Muscle layer of colon (tissue), 2 donors: Measurements from ENCODE around the gene CPED1.
"Not testable (repeated sequence)": the region's sequence is repeated elsewhere in the genome, so short reads cannot be mapped to it uniquely, and the experiment has no call there.

Experiments used
- H3K27ac ChIP-seq: one replicate; pipeline ENCODE4 v1.7.0; 2013; ENCODE audit warnings: low read depth, mild to moderate bottlenecking, low read length, moderate library complexity
- H3K27me3 ChIP-seq, 2 donors: one replicate each; pipeline ENCODE4 v1.7.0; 2013; ENCODE audit warnings: low read length in 2 of 2, mild to moderate bottlenecking in 2 of 2; ENCODE audit not compliant: insufficient read depth in 2 of 2, control insufficient read depth in 1 of 2
- H3K36me3 ChIP-seq: one replicate; pipeline ENCODE4 v1.7.0; 2013; ENCODE audit warnings: mild to moderate bottlenecking, low read length; ENCODE audit not compliant: insufficient read depth
- H3K4me1 ChIP-seq: one replicate; pipeline ENCODE4 v1.7.0; 2013; ENCODE audit warnings: mild to moderate bottlenecking, low read length; ENCODE audit not compliant: insufficient read depth
- H3K4me3 ChIP-seq, 2 donors: one replicate each; pipeline ENCODE4 v1.7.0; 2013; ENCODE audit warnings: low read length in 2 of 2, low read depth in 1 of 2, mild to moderate bottlenecking in 1 of 2, moderate library complexity in 1 of 2
- H3K9ac ChIP-seq: one replicate; pipeline ENCODE4 v1.7.0; 2013; ENCODE audit warnings: low read length
- H3K9me3 ChIP-seq: one replicate; pipeline ENCODE4 v1.7.0; 2013; ENCODE audit warnings: mild to moderate bottlenecking, low read length
- donor health status: abdominal sarcoma.
- donor health status: Adenocarcinoma of cecum.

The CPED1 gene

GRCh38 chr7:121286742-121287734 lies 298.5 kb downstream of the CPED1 start:
- Histone ChIP-seq H3K36me3 (peaks cover 15% of the 10 kb centered on the region), H3K4me3 (no peak overlapping the region), H3K9me3 (no peaks in the 10 kb centered on the region), H3K9ac (no peak overlapping the region), H3K27ac (no peak overlapping the region), H3K4me1 (no peaks in the 10 kb centered on the region), H3K27me3 (no peaks in the 10 kb centered on the region)

GRCh38 chr7:121288894-121289293 lies 300.4 kb downstream of the CPED1 start:
- Histone ChIP-seq H3K9ac (no peak overlapping the region), H3K4me3 (no peak overlapping the region), H3K27me3 (no peaks in the 10 kb centered on the region), H3K9me3 (no peaks in the 10 kb centered on the region), H3K36me3 (peaks cover 4% of the 10 kb centered on the region), H3K4me1 (no peaks in the 10 kb centered on the region), H3K27ac (no peak overlapping the region)

- H3K27me3 ChIP-seq, H3K4me1 ChIP-seq, H3K36me3 ChIP-seq, H3K4me3 ChIP-seq, H3K9me3 ChIP-seq, H3K9ac ChIP-seq, H3K27ac ChIP-seq: not testable (repeated sequence)
Measured at GRCh38 chr7:121289930-121290329, 301.4 kb downstream of the CPED1 start.

GRCh38 chr7:121294448-121294992 lies 306.0 kb downstream of the CPED1 start:
- no peaks in the 10 kb centered on the region for H3K4me1 ChIP-seq

GRCh38 chr7:121297843-121298242 lies 309.3 kb downstream of the CPED1 start:
- Histone ChIP-seq H3K4me1 (no peaks in the 10 kb centered on the region), H3K36me3 (peaks cover 4% of the 10 kb centered on the region), H3K27me3 (no peaks in the 10 kb centered on the region), H3K9me3 (no peaks in the 10 kb centered on the region), H3K4me3 (no peak overlapping the region), H3K27ac (no peak overlapping the region), H3K9ac (no peak overlapping the region)

More at GRCh38 chr7:121294448-121294992, 306.0 kb downstream of the CPED1 start:
- no peak overlapping the region for H3K9ac ChIP-seq
- no peaks in the 10 kb centered on the region for H3K27me3 ChIP-seq
- H3K36me3 ChIP-seq = peaks cover 4% of the 10 kb centered on the region
- H3K4me3 ChIP-seq = no peak overlapping the region
- H3K27ac ChIP-seq = no peak overlapping the region
- no peaks in the 10 kb centered on the region for H3K9me3 ChIP-seq

GRCh38 chr7:121298831-121299239 lies 310.3 kb downstream of the CPED1 start:
- Histone ChIP-seq H3K36me3 (peaks cover 4% of the 10 kb centered on the region), H3K9me3 (no peaks in the 10 kb centered on the region), H3K27ac (no peak overlapping the region), H3K4me1 (no peaks in the 10 kb centered on the region), H3K9ac (no peak overlapping the region), H3K4me3 (no peak overlapping the region), H3K27me3 (no peaks in the 10 kb centered on the region)

- no peaks in the 10 kb centered on the region for H3K27me3 ChIP-seq
- H3K9ac ChIP-seq = no peak overlapping the region
- no peak overlapping the region for H3K4me3 ChIP-seq
- no peaks in the 10 kb centered on the region for H3K4me1 ChIP-seq
- H3K36me3 ChIP-seq = peaks cover under 1% of the 10 kb centered on the region
- H3K27ac ChIP-seq = no peak overlapping the region
- H3K9me3 ChIP-seq = no peaks in the 10 kb centered on the region
Measured at GRCh38 chr7:121300685-121301420, 312.3 kb downstream of the CPED1 start.

GRCh38 chr7:121301446-121302213 lies 313.1 kb downstream of the CPED1 start:
- H3K36me3 ChIP-seq = no peaks in the 10 kb centered on the region
- H3K27ac ChIP-seq = no peak overlapping the region
- no peaks in the 10 kb centered on the region for H3K27me3 ChIP-seq
- no peaks in the 10 kb centered on the region for H3K9me3 ChIP-seq
- no peaks in the 10 kb centered on the region for H3K4me1 ChIP-seq
- no peak overlapping the region for H3K4me3 ChIP-seq
- no peak overlapping the region for H3K9ac ChIP-seq

- Histone ChIP-seq H3K9ac (no peak overlapping the region), H3K27me3 (no peaks in the 10 kb centered on the region), H3K36me3 (no peaks in the 10 kb centered on the region), H3K27ac (no peak overlapping the region), H3K4me1 (no peaks in the 10 kb centered on the region), H3K9me3 (no peaks in the 10 kb centered on the region), H3K4me3 (no peak overlapping the region)
Measured at GRCh38 chr7:121302214-121302745, 313.8 kb downstream of the CPED1 start.

- Histone ChIP-seq H3K27ac (no peak overlapping the region), H3K9me3 (no peaks in the 10 kb centered on the region), H3K27me3 (no peaks in the 10 kb centered on the region), H3K36me3 (no peaks in the 10 kb centered on the region), H3K9ac (no peak overlapping the region), H3K4me3 (no peak overlapping the region), H3K4me1 (no peaks in the 10 kb centered on the region)
Measured at GRCh38 chr7:121303422-121304101, 315.1 kb downstream of the CPED1 start.
